A673 (cell line): Measurements from ENCODE around the gene ADAM8.

Experiments
- EZH2 ChIP-seq: fragments of 200-600 bp; sonication (generic); IDR thresholded peaks from 2 replicates; pipeline ENCODE4 v1.6.1; 2017; ENCODE audit warnings: borderline replicate concordance, low read depth, mild to moderate bottlenecking, mixed read lengths, antibody characterized with exemption, low read length; ENCODE audit not compliant: poor library complexity, severe bottlenecking
- TF ChIP-seq, protein P1 (sequence below): fragments of 300-800, 200-600 bp; sonication (generic); conservative IDR thresholded peaks from 2 replicates; pipeline ENCODE4 v1.5.1; 2017; ENCODE audit warnings: low read depth, mild to moderate bottlenecking, antibody characterized with exemption, low read length, moderate library complexity, mixed read lengths

DNA sequence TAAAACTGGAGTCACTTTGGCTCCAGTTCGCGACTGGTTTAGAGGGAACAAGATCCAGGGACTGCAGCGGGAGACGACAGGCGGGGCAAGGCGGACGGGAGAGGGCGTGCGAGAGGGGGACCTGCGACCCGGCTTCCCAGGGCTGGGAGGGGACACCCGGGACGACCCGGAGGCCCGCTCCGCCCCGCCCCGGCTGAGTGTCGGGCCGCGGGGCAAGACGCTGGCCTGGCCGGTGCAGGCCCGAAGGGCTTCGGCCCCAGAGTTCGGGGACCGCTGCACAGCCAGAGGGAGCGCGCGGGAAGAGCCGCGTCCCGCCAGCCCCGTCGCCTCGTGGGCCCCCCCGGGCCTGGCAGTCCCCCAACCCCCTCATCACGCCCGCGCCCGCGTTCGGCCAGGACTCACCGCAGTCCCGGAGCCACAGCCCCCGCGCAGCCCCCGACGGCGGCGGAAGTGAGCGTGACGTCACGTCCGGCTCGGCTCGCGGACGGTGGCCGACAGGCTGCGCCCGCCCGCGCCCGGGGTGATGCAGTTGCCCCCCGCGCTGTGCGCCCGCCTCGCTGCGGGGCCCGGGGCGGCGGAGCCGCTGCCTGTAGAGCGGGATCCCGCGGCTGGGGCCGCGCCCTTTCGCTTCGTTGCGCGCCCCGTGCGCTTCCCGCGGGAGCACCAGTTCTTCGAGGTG, 31.9 kb upstream of the ADAM8 start, which contains the start of the genes TUBGCP2 and ZNF511:
- no peak for TF ChIP-seq EZH2
- TF ChIP-seq, protein P1, sequence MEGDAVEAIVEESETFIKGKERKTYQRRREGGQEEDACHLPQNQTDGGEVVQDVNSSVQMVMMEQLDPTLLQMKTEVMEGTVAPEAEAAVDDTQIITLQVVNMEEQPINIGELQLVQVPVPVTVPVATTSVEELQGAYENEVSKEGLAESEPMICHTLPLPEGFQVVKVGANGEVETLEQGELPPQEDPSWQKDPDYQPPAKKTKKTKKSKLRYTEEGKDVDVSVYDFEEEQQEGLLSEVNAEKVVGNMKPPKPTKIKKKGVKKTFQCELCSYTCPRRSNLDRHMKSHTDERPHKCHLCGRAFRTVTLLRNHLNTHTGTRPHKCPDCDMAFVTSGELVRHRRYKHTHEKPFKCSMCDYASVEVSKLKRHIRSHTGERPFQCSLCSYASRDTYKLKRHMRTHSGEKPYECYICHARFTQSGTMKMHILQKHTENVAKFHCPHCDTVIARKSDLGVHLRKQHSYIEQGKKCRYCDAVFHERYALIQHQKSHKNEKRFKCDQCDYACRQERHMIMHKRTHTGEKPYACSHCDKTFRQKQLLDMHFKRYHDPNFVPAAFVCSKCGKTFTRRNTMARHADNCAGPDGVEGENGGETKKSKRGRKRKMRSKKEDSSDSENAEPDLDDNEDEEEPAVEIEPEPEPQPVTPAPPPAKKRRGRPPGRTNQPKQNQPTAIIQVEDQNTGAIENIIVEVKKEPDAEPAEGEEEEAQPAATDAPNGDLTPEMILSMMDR: peak; percentile 19
